Measurements from ENCODE around the gene DUSP18.
"Not testable (repeated sequence)": the region's sequence is repeated elsewhere in the genome, so short reads cannot be mapped to it uniquely, and the experiment has no call there.

DUSP18 gene

GRCh38 chr22:30676565-30676964 lies 8.9 kb upstream of the DUSP18 start:
- H3K27ac ChIP-seq (ENCODE audit: low read depth, low read length); H3K9me3 ChIP-seq (ENCODE audit: insufficient read depth, low read depth, low read length); H3K4me3 ChIP-seq (ENCODE audit: low read length); H3K27me3 ChIP-seq (ENCODE audit: insufficient read depth, low read length); H3K36me3 ChIP-seq (ENCODE audit: insufficient read depth, low read length); H3K9ac ChIP-seq (ENCODE audit: low read depth, low read length): not testable (repeated sequence)
- H3K4me1 ChIP-seq (ENCODE audit: insufficient read depth, low read length), result peaks cover 19% of the 10 kb centered on the region; the same call in 1 of the 2 replicates
- 97% methylated on average over 3 of the region's 3 CpGs for WGBS

GRCh38 chr22:30675436-30675835 lies 7.8 kb upstream of the DUSP18 start:
- 91% methylated on average over 9 of the region's 9 CpGs for WGBS
- Histone ChIP-seq H3K27me3 (ENCODE audit: insufficient read depth, low read length) (no peaks in the 10 kb centered on the region), H3K36me3 (ENCODE audit: insufficient read depth, low read length) (no peaks in the 10 kb centered on the region), H3K4me3 (ENCODE audit: low read length) (no peak overlapping the region), H3K27ac (ENCODE audit: low read depth, low read length) (no peak overlapping the region), H3K9ac (ENCODE audit: low read depth, low read length) (no peak overlapping the region), H3K9me3 (ENCODE audit: insufficient read depth, low read depth, low read length) (no peaks in the 10 kb centered on the region), H3K4me1 (ENCODE audit: insufficient read depth, low read length) (0 out of 2 replicates have a peak, but pooled peaks cover 11% of the 10 kb centered on the region)

- Histone ChIP-seq H3K4me3 (ENCODE audit: low read length) (no peak overlapping the region), H3K4me1 (ENCODE audit: insufficient read depth, low read length) (0 out of 2 replicates have a peak, but pooled peaks cover 9% of the 10 kb centered on the region), H3K27ac (ENCODE audit: low read depth, low read length) (no peak overlapping the region), H3K9me3 (ENCODE audit: insufficient read depth, low read depth, low read length) (no peaks in the 10 kb centered on the region), H3K27me3 (ENCODE audit: insufficient read depth, low read length) (no peaks in the 10 kb centered on the region), H3K9ac (ENCODE audit: low read depth, low read length) (no peak overlapping the region), H3K36me3 (ENCODE audit: insufficient read depth, low read length) (no peaks in the 10 kb centered on the region)
- whole genome bisulfite sequencing, result 95% methylated on average over 6 of the region's 6 CpGs
Observed at GRCh38 chr22:30674482-30674881, 6.8 kb upstream of the DUSP18 start.

- H3K4me3 ChIP-seq (ENCODE audit: low read length), result no peak overlapping the region
- WGBS, result 86% methylated on average over 4 of the region's 4 CpGs
- H3K9ac ChIP-seq (ENCODE audit: low read depth, low read length), result no peak overlapping the region
Observed at GRCh38 chr22:30673136-30673535, 5.5 kb upstream of the DUSP18 start.

GRCh38 chr22:30671071-30671470 lies 3.4 kb upstream of the DUSP18 start:
- no peak overlapping the region for H3K27ac ChIP-seq (ENCODE audit: low read depth, low read length)
- H3K9ac ChIP-seq (ENCODE audit: low read depth, low read length), result no peak overlapping the region
- H3K36me3 ChIP-seq (ENCODE audit: insufficient read depth, low read length), result no peaks in the 10 kb centered on the region
- H3K9me3 ChIP-seq (ENCODE audit: insufficient read depth, low read depth, low read length), result no peaks in the 10 kb centered on the region
- no peak overlapping the region for H3K4me3 ChIP-seq (ENCODE audit: low read length)
- peaks cover 7% of the 10 kb centered on the region for H3K4me1 ChIP-seq (ENCODE audit: insufficient read depth, low read length)
- WGBS, result 87% methylated on average over 3 of the region's 3 CpGs
- H3K27me3 ChIP-seq (ENCODE audit: insufficient read depth, low read length), result peaks cover 23% of the 10 kb centered on the region

More at GRCh38 chr22:30673136-30673535, 5.5 kb upstream of the DUSP18 start:
- Histone ChIP-seq H3K4me1 (ENCODE audit: insufficient read depth, low read length) (0 out of 2 replicates have a peak, but pooled peaks cover 1% of the 10 kb centered on the region), H3K9me3 (ENCODE audit: insufficient read depth, low read depth, low read length) (no peaks in the 10 kb centered on the region), H3K36me3 (ENCODE audit: insufficient read depth, low read length) (no peaks in the 10 kb centered on the region), H3K27ac (ENCODE audit: low read depth, low read length) (no peak overlapping the region), H3K27me3 (ENCODE audit: insufficient read depth, low read length) (peaks cover 12% of the 10 kb centered on the region)

GRCh38 chr22:30668386-30668710 lies 673 bp upstream of the DUSP18 start:
- Histone ChIP-seq H3K9ac (ENCODE audit: low read depth, low read length) (peak overlapping the region; percentile 64), H3K9me3 (ENCODE audit: insufficient read depth, low read depth, low read length) (no peaks in the 10 kb centered on the region), H3K27ac (ENCODE audit: low read depth, low read length) (no peak overlapping the region), H3K27me3 (ENCODE audit: insufficient read depth, low read length) (peaks cover 25% of the 10 kb centered on the region), H3K4me1 (ENCODE audit: insufficient read depth, low read length) (peaks cover 7% of the 10 kb centered on the region), H3K36me3 (ENCODE audit: insufficient read depth, low read length) (no peaks in the 10 kb centered on the region), H3K4me3 (ENCODE audit: low read length) (peak overlapping the region; percentile 77)
- WGBS, result 12% methylated on average over 10 of the region's 10 CpGs

- Histone ChIP-seq H3K27ac (ENCODE audit: low read depth, low read length) (peak overlapping the region; percentile 48; the same call in 1 of the 2 replicates), H3K27me3 (ENCODE audit: insufficient read depth, low read length) (peaks cover 25% of the 10 kb centered on the region), H3K4me3 (ENCODE audit: low read length) (peak overlapping the region; percentile 77), H3K9me3 (ENCODE audit: insufficient read depth, low read depth, low read length) (no peaks in the 10 kb centered on the region), H3K4me1 (ENCODE audit: insufficient read depth, low read length) (peaks cover 7% of the 10 kb centered on the region), H3K9ac (ENCODE audit: low read depth, low read length) (peak overlapping the region; percentile 22), H3K36me3 (ENCODE audit: insufficient read depth, low read length) (no peaks in the 10 kb centered on the region)
- 16% methylated on average over 18 of the region's 18 CpGs for WGBS
Observed at GRCh38 chr22:30667107-30667493, 575 bp downstream of the DUSP18 start.

- H3K36me3 ChIP-seq (ENCODE audit: insufficient read depth, low read length), result no peaks in the 10 kb centered on the region
- peaks cover 7% of the 10 kb centered on the region for H3K4me1 ChIP-seq (ENCODE audit: insufficient read depth, low read length)
- H3K9ac ChIP-seq (ENCODE audit: low read depth, low read length), result no peak overlapping the region
- no peak overlapping the region for H3K27ac ChIP-seq (ENCODE audit: low read depth, low read length)
- no peak overlapping the region for H3K4me3 ChIP-seq (ENCODE audit: low read length)
- no peaks in the 10 kb centered on the region for H3K9me3 ChIP-seq (ENCODE audit: insufficient read depth, low read depth, low read length)
- 92% methylated on average over 4 of the region's 4 CpGs for WGBS
- H3K27me3 ChIP-seq (ENCODE audit: insufficient read depth, low read length), result peaks cover 25% of the 10 kb centered on the region
Observed at GRCh38 chr22:30665786-30666185, 1.9 kb downstream of the DUSP18 start.

- H3K27me3 ChIP-seq (ENCODE audit: insufficient read depth, low read length), result peaks cover 25% of the 10 kb centered on the region
- WGBS, result 87% methylated on average over 2 of the region's 2 CpGs
- no peak overlapping the region for H3K9ac ChIP-seq (ENCODE audit: low read depth, low read length)
- H3K9me3 ChIP-seq (ENCODE audit: insufficient read depth, low read depth, low read length), result no peaks in the 10 kb centered on the region
- H3K36me3 ChIP-seq (ENCODE audit: insufficient read depth, low read length), result no peaks in the 10 kb centered on the region
- no peak overlapping the region for H3K27ac ChIP-seq (ENCODE audit: low read depth, low read length)
- H3K4me1 ChIP-seq (ENCODE audit: insufficient read depth, low read length), result peaks cover 7% of the 10 kb centered on the region
- no peak overlapping the region for H3K4me3 ChIP-seq (ENCODE audit: low read length)
Observed at GRCh38 chr22:30665266-30665665, 2.4 kb downstream of the DUSP18 start.

- Histone ChIP-seq H3K36me3 (ENCODE audit: insufficient read depth, low read length) (no peaks in the 10 kb centered on the region), H3K27ac (ENCODE audit: low read depth, low read length) (no peak overlapping the region), H3K4me1 (ENCODE audit: insufficient read depth, low read length) (peaks cover 7% of the 10 kb centered on the region), H3K9ac (ENCODE audit: low read depth, low read length) (no peak overlapping the region), H3K9me3 (ENCODE audit: insufficient read depth, low read depth, low read length) (no peaks in the 10 kb centered on the region), H3K27me3 (ENCODE audit: insufficient read depth, low read length) (peaks cover 25% of the 10 kb centered on the region), H3K4me3 (ENCODE audit: low read length) (no peak overlapping the region)
- WGBS, result 97% methylated on average over 13 of the region's 13 CpGs
Observed at GRCh38 chr22:30664798-30665197, 2.9 kb downstream of the DUSP18 start.

- Histone ChIP-seq H3K27me3 (ENCODE audit: insufficient read depth, low read length) (peaks cover 10% of the 10 kb centered on the region; the same call in 1 of the 2 replicates), H3K27ac (ENCODE audit: low read depth, low read length) (no peak overlapping the region), H3K4me1 (ENCODE audit: insufficient read depth, low read length) (peaks cover 5% of the 10 kb centered on the region), H3K9me3 (ENCODE audit: insufficient read depth, low read depth, low read length) (no peaks in the 10 kb centered on the region), H3K9ac (ENCODE audit: low read depth, low read length) (no peak overlapping the region), H3K4me3 (ENCODE audit: low read length) (no peak overlapping the region), H3K36me3 (ENCODE audit: insufficient read depth, low read length) (no peaks in the 10 kb centered on the region)
- WGBS, result 95% methylated on average over 4 of the region's 4 CpGs
Observed at GRCh38 chr22:30662040-30662439, 5.6 kb downstream of the DUSP18 start.

- no peak overlapping the region for H3K4me3 ChIP-seq (ENCODE audit: low read length)
- H3K9ac ChIP-seq (ENCODE audit: low read depth, low read length), result no peak overlapping the region
- peaks cover 6% of the 10 kb centered on the region; the same call in 1 of the 2 replicates for H3K4me1 ChIP-seq (ENCODE audit: insufficient read depth, low read length)
- H3K27ac ChIP-seq (ENCODE audit: low read depth, low read length), result peak overlapping the region; percentile 81; the same call in 1 of the 2 replicates
- no peaks in the 10 kb centered on the region for H3K9me3 ChIP-seq (ENCODE audit: insufficient read depth, low read depth, low read length)
- H3K27me3 ChIP-seq (ENCODE audit: insufficient read depth, low read length), result no peaks in the 10 kb centered on the region
- 4% methylated on average over 2 of the region's 3 CpGs for WGBS
- no peaks in the 10 kb centered on the region for H3K36me3 ChIP-seq (ENCODE audit: insufficient read depth, low read length)
Observed at GRCh38 chr22:30655532-30655931, 12.1 kb downstream of the DUSP18 start.
